Measurements from ENCODE around the gene SUN1.

Gene SUN1

GRCh38 chr7:831596-832166 is 595 bp upstream of the SUN1 start:
- in situ Hi-C loops (cut with HindIII; ENCODE audit: low sequenced_read_pairs) = no loop called here

GRCh38 chr7:832968-833424 is 720 bp downstream of the SUN1 start:
- in situ Hi-C loops (cut with HindIII; ENCODE audit: low sequenced_read_pairs) = no loop called here

GRCh38 chr7:833601-834258 is 1.5 kb downstream of the SUN1 start:
- in situ Hi-C loops (cut with HindIII; ENCODE audit: low sequenced_read_pairs) = no loop called here

- in situ Hi-C loops (cut with HindIII; ENCODE audit: low sequenced_read_pairs) = no loop called here
These were observed 2.0 kb downstream of the SUN1 start for GRCh38 chr7:834277-834676.

- in situ Hi-C loops (cut with HindIII; ENCODE audit: low sequenced_read_pairs) = no loop called here
These were observed 2.7 kb downstream of the SUN1 start for GRCh38 chr7:835021-835420.

GRCh38 chr7:835485-836401 is 3.5 kb downstream of the SUN1 start:
- in situ Hi-C loops (cut with HindIII; ENCODE audit: low sequenced_read_pairs) = no loop called here

GRCh38 chr7:836429-836828 is 4.2 kb downstream of the SUN1 start:
- in situ Hi-C loops (cut with HindIII; ENCODE audit: low sequenced_read_pairs) = no loop called here

GRCh38 chr7:837001-837400 is 4.7 kb downstream of the SUN1 start:
- in situ Hi-C loops (cut with HindIII; ENCODE audit: low sequenced_read_pairs) = no loop called here

- in situ Hi-C loops (cut with HindIII; ENCODE audit: low sequenced_read_pairs) = loop anchor here (5.0 to 10.0 kb wide), 2 partner anchors 53 to 345 kb away; no protein-coding TSS in a partner anchor
These were observed 7.8 kb downstream of the SUN1 start for GRCh38 chr7:840001-840600.

- in situ Hi-C loops (cut with HindIII; ENCODE audit: low sequenced_read_pairs) = loop anchor here (5.0 to 10.0 kb wide), 2 partner anchors 55 to 347 kb away; no protein-coding TSS in a partner anchor
These were observed 9.7 kb downstream of the SUN1 start for GRCh38 chr7:841943-842342.

- in situ Hi-C loops (cut with HindIII; ENCODE audit: low sequenced_read_pairs) = loop anchor here (5.0 to 10.0 kb wide), 2 partner anchors 55 to 348 kb away; no protein-coding TSS in a partner anchor
These were observed 10.3 kb downstream of the SUN1 start for GRCh38 chr7:842431-843031.

GRCh38 chr7:843230-843629 is 11.0 kb downstream of the SUN1 start:
- in situ Hi-C loops (cut with HindIII; ENCODE audit: low sequenced_read_pairs) = loop anchor here (5.0 to 10.0 kb wide), 2 partner anchors 56 to 348 kb away; no protein-coding TSS in a partner anchor

- in situ Hi-C loops (cut with HindIII; ENCODE audit: low sequenced_read_pairs) = loop anchor here (5.0 to 10.0 kb wide), 2 partner anchors 57 to 349 kb away; no protein-coding TSS in a partner anchor
These were observed 11.8 kb downstream of the SUN1 start for GRCh38 chr7:844043-844442.

- in situ Hi-C loops (cut with HindIII; ENCODE audit: low sequenced_read_pairs) = loop anchor here (5.0 to 10.0 kb wide), 2 partner anchors 57 to 350 kb away; no protein-coding TSS in a partner anchor
These were observed 12.2 kb downstream of the SUN1 start for GRCh38 chr7:844514-844913.

GRCh38 chr7:845091-845490 is 12.8 kb downstream of the SUN1 start:
- in situ Hi-C loops (cut with HindIII; ENCODE audit: low sequenced_read_pairs) = loop anchor here (10.0 kb wide), 1 partner anchor 350 kb away; no protein-coding TSS in a partner anchor

- in situ Hi-C loops (cut with HindIII; ENCODE audit: low sequenced_read_pairs) = loop anchor here (10.0 kb wide), 1 partner anchor 351 kb away; no protein-coding TSS in a partner anchor
These were observed 13.5 kb downstream of the SUN1 start for GRCh38 chr7:845731-846130.

- in situ Hi-C loops (cut with HindIII; ENCODE audit: low sequenced_read_pairs) = loop anchor here (10.0 kb wide), 1 partner anchor 352 kb away; no protein-coding TSS in a partner anchor
These were observed 14.8 kb downstream of the SUN1 start for GRCh38 chr7:846958-847650.

GRCh38 chr7:847728-848127 is 15.5 kb downstream of the SUN1 start:
- in situ Hi-C loops (cut with HindIII; ENCODE audit: low sequenced_read_pairs) = loop anchor here (10.0 kb wide), 1 partner anchor 353 kb away; no protein-coding TSS in a partner anchor

- in situ Hi-C loops (cut with HindIII; ENCODE audit: low sequenced_read_pairs) = loop anchor here (10.0 kb wide), 1 partner anchor 354 kb away; no protein-coding TSS in a partner anchor
These were observed 16.9 kb downstream of the SUN1 start for GRCh38 chr7:849145-849544.

Data from endothelial cell of hepatic sinusoid (primary cell).